ENCODE data around the gene NEK3. TPM values are rescaled to one million over a fixed set of nuclear protein-coding genes. Genes with fewer than 3 reads are reported as not detected.

The NEK3 gene
- polyA plus RNA-seq, 3 donors = 5.7 to 13.7 (median 6.1) TPM

DNA sequence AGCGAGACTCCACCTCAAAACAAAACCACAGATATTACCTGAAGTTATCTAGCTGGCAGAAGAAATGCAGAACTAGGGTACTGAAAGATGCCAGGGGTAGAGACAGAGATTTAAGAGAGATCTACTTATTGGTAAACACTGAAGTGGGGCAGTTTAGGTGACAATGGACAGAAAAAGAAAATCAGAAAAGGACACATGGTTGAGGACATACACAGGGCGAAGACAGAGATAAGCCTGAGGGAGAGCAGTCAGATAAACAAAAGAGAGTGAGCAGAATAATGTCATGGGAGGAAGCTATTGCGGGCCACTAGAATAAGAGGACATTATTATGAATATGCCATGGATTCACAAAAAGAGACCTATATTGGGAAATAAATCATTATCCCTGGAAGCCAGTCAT is 33.9 kb downstream of the NEK3 start:
- H3K36me3 ChIP-seq (replicated peaks in 1 of 2; ENCODE audit: control insufficient read depth in 1 of 2, insufficient read depth in 2 of 2, low read length in 2 of 2) = peaks cover 0 to 2% of the 10 kb centered on the region in 2 donors
- H3K27ac Mint-ChIP-seq = no peak overlapping the region
- DNase-seq = no peak
- TF ChIP-seq CTCF (IDR thresholded peaks at IDR 0.05) = no peak
- H3K27ac ChIP-seq (ENCODE audit: low read depth in 1 of 2, low read length in 2 of 2) = no peak overlapping the region
- H3K27me3 ChIP-seq (ENCODE audit: control insufficient read depth in 2 of 2, insufficient read depth in 2 of 2, low read length in 2 of 2) = no peaks in the 10 kb centered on the region
- H3K9ac ChIP-seq (ENCODE audit: insufficient read depth, low read length, poor library complexity, severe bottlenecking) = no peak overlapping the region
- H3K4me3 Mint-ChIP-seq = no peak overlapping the region
- H3K4me1 Mint-ChIP-seq = peaks cover 21% of the 10 kb centered on the region
- peaks cover 0 to 2% (median 0%) of the 10 kb centered on the region in 7 donors for H3K9me3 Mint-ChIP-seq
- H4K20me1 ChIP-seq (ENCODE audit: insufficient read depth, low read length) = no peaks in the 10 kb centered on the region
- intact Hi-C loops (cut with micrococcal nuclease) = loop anchor here in 1 of 2 donors (10.0 kb wide), 2 partner anchors 121 to 1001 kb away; no protein-coding TSS in a partner anchor
- H2AFZ ChIP-seq (ENCODE audit: insufficient read depth, low read depth, low read length, poor library complexity, severe bottlenecking) = no peak overlapping the region
- no peaks in the 10 kb centered on the region for H3K79me2 ChIP-seq (ENCODE audit: insufficient read depth, low read length)
- WGBS (ENCODE audit: insufficient coverage) = 100% methylated on average over 1 of the region's 3 CpGs
- peaks cover 5 to 6% of the 10 kb centered on the region in 2 donors for H3K36me3 Mint-ChIP-seq
- no peak overlapping the region for H3K4me2 ChIP-seq (replicated peaks; ENCODE audit: extremely low read depth, low read length, poor library complexity, severe bottlenecking)
- H3K9me3 ChIP-seq (replicated peaks in 1 of 2; ENCODE audit: control insufficient read depth in 1 of 2, insufficient read depth in 1 of 2, low read length in 2 of 2) = no peaks in the 10 kb centered on the region
- no peak overlapping the region for H3K4me3 ChIP-seq (replicated peaks in 1 of 3; ENCODE audit: low read depth in 2 of 3, low read length in 3 of 3)
- peaks cover 4 to 14% (median 4%) of the 10 kb centered on the region in 3 donors for H3K27me3 Mint-ChIP-seq (ENCODE audit: low read depth in 3 of 3)
- peaks cover 16 to 21% of the 10 kb centered on the region in 2 donors for H3K4me1 ChIP-seq (ENCODE audit: control insufficient read depth in 1 of 2, insufficient read depth in 2 of 2, low read length in 2 of 2)

DNA sequence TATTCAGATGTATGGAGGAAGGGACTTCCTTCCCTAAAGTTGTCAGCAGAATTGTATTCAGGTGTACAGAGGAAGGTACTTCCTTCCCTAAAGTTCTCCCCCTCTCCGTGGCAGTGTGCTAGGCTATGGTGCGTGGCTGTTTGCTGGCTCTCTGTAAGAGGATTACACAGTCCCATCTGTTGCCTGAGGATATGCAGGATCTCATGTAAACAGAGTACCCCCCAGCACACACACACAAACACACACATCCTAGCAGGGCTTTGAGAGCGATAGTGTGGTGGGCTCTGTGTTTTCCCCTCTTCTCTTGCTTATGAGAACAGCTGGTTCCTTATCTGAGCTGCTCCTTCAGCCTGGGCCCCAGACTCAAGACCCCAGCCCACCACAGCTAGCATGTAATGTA is 40.8 kb downstream of the NEK3 start:
- H3K9ac ChIP-seq (ENCODE audit: insufficient read depth, low read length, poor library complexity, severe bottlenecking) = no peak overlapping the region

More for the DNA sequence above, 40.8 kb downstream of the NEK3 start:
- no peaks in the 10 kb centered on the region for H4K20me1 ChIP-seq (ENCODE audit: insufficient read depth, low read length)
- Mint-ChIP-seq H3K4me1 (no peaks in the 10 kb centered on the region), H3K27ac (no peak overlapping the region), H3K27me3 (ENCODE audit: low read depth in 3 of 3) (peaks cover under 1 to 4% (median 3%) of the 10 kb centered on the region in 3 donors), H3K9me3 (no peaks in the 10 kb centered on the region), H3K36me3 (no peaks in the 10 kb centered on the region), H3K4me3 (no peak overlapping the region)
- H3K4me1 ChIP-seq (ENCODE audit: control insufficient read depth in 1 of 2, insufficient read depth in 2 of 2, low read length in 2 of 2) = no peaks in the 10 kb centered on the region
- H3K27ac ChIP-seq (ENCODE audit: low read depth in 1 of 2, low read length in 2 of 2) = no peak overlapping the region
- H3K79me2 ChIP-seq (ENCODE audit: insufficient read depth, low read length) = no peaks in the 10 kb centered on the region
- peaks cover 0 to 3% of the 10 kb centered on the region in 2 donors for H3K27me3 ChIP-seq (ENCODE audit: control insufficient read depth in 2 of 2, insufficient read depth in 2 of 2, low read length in 2 of 2)
- no peaks in the 10 kb centered on the region for H3K36me3 ChIP-seq (replicated peaks in 1 of 2; ENCODE audit: control insufficient read depth in 1 of 2, insufficient read depth in 2 of 2, low read length in 2 of 2)
- intact Hi-C loops (cut with micrococcal nuclease) = no loop called here
- no CpG with 5 or more reads among the region's 3 CpGs for WGBS (ENCODE audit: insufficient coverage)
- no peak overlapping the region for H3K4me2 ChIP-seq (replicated peaks; ENCODE audit: extremely low read depth, low read length, poor library complexity, severe bottlenecking)
- no peak for TF ChIP-seq CTCF (IDR thresholded peaks at IDR 0.05)
- no peak overlapping the region for H2AFZ ChIP-seq (ENCODE audit: insufficient read depth, low read depth, low read length, poor library complexity, severe bottlenecking)
- no peak for DNase-seq
- no peak overlapping the region for H3K4me3 ChIP-seq (replicated peaks in 1 of 3; ENCODE audit: low read depth in 2 of 3, low read length in 3 of 3)
- H3K9me3 ChIP-seq (replicated peaks in 1 of 2; ENCODE audit: control insufficient read depth in 1 of 2, insufficient read depth in 1 of 2, low read length in 2 of 2) = no peaks in the 10 kb centered on the region

Data from CD14-positive monocyte (primary cell).